ENCODE results near the gene NPM3. TPM values are rescaled to one million over a fixed set of nuclear protein-coding genes. Genes with fewer than 3 reads are reported as not detected.

NPM3 gene
- total RNA-seq (2021; fragmentation: NEBNext Ultra II Directional; extraction: Animal tissue kit (Norgen Biotek cat#: 25700)): 175 and 177 TPM in 2 replicates
- polyA plus RNA-seq (2011; rRNA removed): 127 and 218 TPM in 2 replicates
- polyA plus RNA-seq (2011; cell fraction: cytosol; rRNA removed): 212 TPM
- polyA plus RNA-seq (2011; cell fraction: nucleus; rRNA removed): 161 TPM
- 128 to 179 TPM (median 167 TPM) in 4 replicates for polyA plus RNA-seq (2012, experiment 1 of 2)
- 207 TPM for polyA plus RNA-seq (2012, experiment 2 of 2)
- 148 TPM for polyA plus RNA-seq (2013, experiment 1 of 2)
- polyA plus RNA-seq (2013, experiment 2 of 2): 152 TPM
- 65.5 and 89.5 TPM in 2 replicates for polyA minus RNA-seq (2011; rRNA and poly(A)+ RNA removed)
- polyA minus RNA-seq (2011; cell fraction: cytosol; rRNA and poly(A)+ RNA removed): 40.7 TPM
- 29.7 TPM for polyA minus RNA-seq (2011; cell fraction: nucleus; rRNA and poly(A)+ RNA removed)
- long read RNA-seq, experiment 1, transcript NPM3-204 (5 exons, 755 nt): minor isoform, 9 of 146 reads
- long read RNA-seq, experiment 1, transcript NPM3-201 (6 exons, 877 nt): major isoform, 104 of 146 reads
- long read RNA-seq, experiment 1, partial matches to known transcripts: 25 of 146 reads
- long read RNA-seq, experiment 1, other reads (novel, unspliced or antisense): 8 of 146 reads
- long read RNA-seq, experiment 2, transcript NPM3-201 (6 exons, 877 nt): major isoform, 96 of 102 reads
- long read RNA-seq, experiment 2, partial matches to known transcripts: 2 of 102 reads
- long read RNA-seq, experiment 2, other reads (novel, unspliced or antisense): 2 of 102 reads

GRCh38 chr10:101782811-101783735 lies at the start of gene NPM3:
NPM3 (minus strand) TSS chr10:101783446; CDS start chr10:101783390, 56 bp downstream.
- ChIA-PET CTCF (ENCODE audit: partially characterized antibody) (interaction anchor here (0.6 to 9.8 kb wide), 18 partner anchors 12 to 791 kb away, joined by 3 to 246 read pairs (median 4); partner anchors contain the start of genes DPCD and POLL), POLR2A (ENCODE audit: partially characterized antibody) (interaction anchor here (0.7 to 9.1 kb wide), 13 partner anchors 9 to 198 kb away, joined by 3 to 66 read pairs (median 5); partner anchors contain the start of gene OGA)
- DNase-seq (ENCODE audit: low read depth in 1 of 2, low spot score in 2 of 2): peak in 1 of 2 experiments; percentile 91
- Histone ChIP-seq H3K27me3 (replicated peaks in 1 of 4; ENCODE audit: control insufficient read depth in 3 of 4, extremely low read depth in 1 of 4, insufficient read depth in 3 of 4, low read length in 3 of 4) (peaks cover 5 to 18% (median 13%) of the 10 kb centered on the region in 4 experiments), H3K36me3 (ENCODE audit: control insufficient read depth in 2 of 4, insufficient read depth in 4 of 4, low read length in 3 of 4) (peaks cover 9 to 22% (median 17%) of the 10 kb centered on the region in 4 experiments; a peak in 7 of 8 replicates), H4K8ac (ENCODE audit: extremely low read depth, insufficient read depth, low read length) (peak within 1 kb of the TSS; percentile 51; the same call in 1 of the 2 replicates), H4K91ac (replicated peaks; ENCODE audit: insufficient read length, low read length) (no peak within 1 kb of the TSS), H3K56ac (replicated peaks; ENCODE audit: insufficient read length, low read depth, low read length) (peak within 1 kb of the TSS; percentile 22), H3K79me1 (ENCODE audit: low read depth, low read length) (peaks cover 7% of the 10 kb centered on the region), H3K23ac (ENCODE audit: insufficient read length) (no peak within 1 kb of the TSS), H2AFZ (ENCODE audit: low read length) (peak within 1 kb of the TSS; percentile 37), H3K4me3 (ENCODE audit: extremely low read depth in 1 of 4, insufficient read depth in 2 of 4, low read depth in 3 of 4, low read length in 4 of 4) (peak within 1 kb of the TSS; percentile 84 to 91 (median 88)), H3K27ac (ENCODE audit: low read depth, low read length) (peak within 1 kb of the TSS; percentile 50; the same call in 1 of the 2 replicates), H2BK20ac (ENCODE audit: low read length) (no peak within 1 kb of the TSS), H3K18ac (ENCODE audit: extremely low read depth, low read length) (0 out of 2 replicates have a peak within 1 kb of the TSS, but pooled peaks have one; percentile 11), H3K79me2 (ENCODE audit: control insufficient read depth in 1 of 2, insufficient read depth in 2 of 2, low read length in 2 of 2) (peaks cover 0 to 8% of the 10 kb centered on the region in 2 experiments; a peak in 1 of 4 replicates), H3K4me1 (replicated peaks in 1 of 4; ENCODE audit: control insufficient read depth in 3 of 4, insufficient read depth in 4 of 4, low read length in 3 of 4) (peaks cover 4 to 33% (median 20%) of the 10 kb centered on the region in 4 experiments), H2AK5ac (ENCODE audit: low read depth, low read length) (no peak within 1 kb of the TSS; the same call in 1 of the 2 replicates), H3K9me3 (ENCODE audit: insufficient read depth in 2 of 2, low read depth in 1 of 2, low read length in 1 of 2) (no peaks in the 10 kb centered on the region), H4K5ac (ENCODE audit: insufficient read length, low read depth, low read length) (peak within 1 kb of the TSS; percentile 38), H2BK120ac (replicated peaks; ENCODE audit: low read depth, low read length) (no peak within 1 kb of the TSS), H3K4ac (replicated peaks; ENCODE audit: insufficient read length, low read depth, low read length) (no peak within 1 kb of the TSS), H3K4me2 (ENCODE audit: insufficient read depth in 1 of 2, low read depth in 2 of 2, low read length in 2 of 2) (peak within 1 kb of the TSS; percentile 78 to 95), H3K14ac (ENCODE audit: insufficient read length) (no peak within 1 kb of the TSS), H2BK12ac (ENCODE audit: low read depth, low read length) (0 out of 2 replicates have a peak within 1 kb of the TSS, but pooled peaks have one; percentile 30), H2BK15ac (ENCODE audit: low read length) (no peak within 1 kb of the TSS), H2BK5ac (ENCODE audit: low read depth, low read length) (peak within 1 kb of the TSS; percentile 57), H4K20me1 (replicated peaks in 1 of 2; ENCODE audit: control insufficient read depth in 1 of 2, insufficient read depth in 2 of 2, low read length in 2 of 2) (peaks cover 18% of the 10 kb centered on the region in 2 experiments), H3K23me2 (ENCODE audit: low read depth, low read length) (peaks cover 30% of the 10 kb centered on the region), H3K9ac (replicated peaks in 1 of 4; ENCODE audit: extremely low read depth in 1 of 4, low read depth in 3 of 4, low read length in 3 of 4) (peak within 1 kb of the TSS; percentile 69 to 83 (median 76))
- WGBS, 2 experiments (ENCODE audit: extremely low coverage in 1 of 2, insufficient coverage in 1 of 2, insufficient read length in 1 of 2, insufficient replicate concordance in 2 of 2, low coverage in 1 of 2, low lambda C conversion rate in 2 of 2, missing lambda C conversion rate in 1 of 2): 3% methylated on average over 56 of the region's 57 CpGs; no CpG with 5 or more reads in 1 of the 2 experiments
- peak; percentile 7 for FAIRE-seq
- TF ChIP-seq SUZ12 (IDR thresholded peaks at IDR 0.05; ENCODE audit: low read length): no peak
- no peak for TF ChIP-seq RXRA (IDR thresholded peaks at IDR 0.05; ENCODE audit: insufficient read depth, low read depth, low read length)
- TF ChIP-seq E2F6 (IDR thresholded peaks at IDR 0.05): no peak
- TF ChIP-seq FOSL1 (IDR thresholded peaks at IDR 0.05; ENCODE audit: insufficient read depth, low read depth, low read length): no peak
- no peak for TF ChIP-seq GABPA (IDR thresholded peaks at IDR 0.05; ENCODE audit: borderline replicate concordance, insufficient read depth, low read length)
- peak; percentile 87; the same call in 1 of the 2 replicates for TF ChIP-seq SP4 (IDR thresholded peaks at IDR 0.05; ENCODE audit: low read length)

Data from H1 (cell line).